GM19328 (cell line): ENCODE results near the gene EXTL2.
"Not testable (repeated sequence)": the region's sequence is repeated elsewhere in the genome, so short reads cannot be mapped to it uniquely, and the experiment has no call there.

Experiments used
- ATAC-seq: cut with Tn5 transposase; IDR thresholded peaks from one replicate; pipeline ENCODE4 v1.9.1; 2021; ENCODE audit warnings: mild to moderate bottlenecking, moderate library complexity; ENCODE audit not compliant: unreplicated experiment

Gene EXTL2

GRCh38 chr1:100903777-100904176, 9.1 kb upstream of the EXTL2 start:
- ATAC-seq = no peak

- ATAC-seq = no peak
Observed at GRCh38 chr1:100902365-100902764, 7.7 kb upstream of the EXTL2 start.

- peak; percentile 31 for ATAC-seq
Observed at GRCh38 chr1:100896481-100896982, 1.9 kb upstream of the EXTL2 start.

GRCh38 chr1:100895540-100896480, 1.2 kb upstream of the EXTL2 start, which contains the start of gene SLC30A7:
SLC30A7 (plus strand) TSS chr1:100896090; CDS start chr1:100896263, 173 bp downstream.
- peak; percentile 79 for ATAC-seq

- ATAC-seq = no peak
Observed at GRCh38 chr1:100893718-100894117, 924 bp downstream of the EXTL2 start.

GRCh38 chr1:100892554-100892953, 2.1 kb downstream of the EXTL2 start:
- no peak for ATAC-seq

GRCh38 chr1:100891380-100891779, 3.3 kb downstream of the EXTL2 start:
- no peak for ATAC-seq

GRCh38 chr1:100889869-100890482, 4.7 kb downstream of the EXTL2 start:
- ATAC-seq = not testable (repeated sequence)

- ATAC-seq = not testable (repeated sequence)
Observed at GRCh38 chr1:100889007-100889406, 5.6 kb downstream of the EXTL2 start.

- ATAC-seq = no peak
Observed at GRCh38 chr1:100883963-100884362, 10.7 kb downstream of the EXTL2 start.

- no peak for ATAC-seq
Observed at GRCh38 chr1:100882698-100883097, 11.9 kb downstream of the EXTL2 start.

- no peak for ATAC-seq
Observed at GRCh38 chr1:100881687-100882086, 13.0 kb downstream of the EXTL2 start.

GRCh38 chr1:100879422-100879821, 15.2 kb downstream of the EXTL2 start:
- ATAC-seq = no peak

GRCh38 chr1:100876291-100876690, 18.4 kb downstream of the EXTL2 start:
- no peak for ATAC-seq

- ATAC-seq = no peak
Observed at GRCh38 chr1:100875228-100875627, 19.4 kb downstream of the EXTL2 start.

- no peak for ATAC-seq
Observed at GRCh38 chr1:100874433-100874832, 20.2 kb downstream of the EXTL2 start.

- ATAC-seq = no peak
Observed at GRCh38 chr1:100869996-100870395, 24.6 kb downstream of the EXTL2 start.

GRCh38 chr1:100868364-100868995, 26.2 kb downstream of the EXTL2 start:
- no peak for ATAC-seq

- no peak for ATAC-seq
Observed at GRCh38 chr1:100866901-100867206, 27.8 kb downstream of the EXTL2 start.

GRCh38 chr1:100866041-100866900, 28.4 kb downstream of the EXTL2 start:
- no peak for ATAC-seq

GRCh38 chr1:100862591-100862990, 32.1 kb downstream of the EXTL2 start:
- ATAC-seq = no peak
